HG03571 (cell line): Measurements from ENCODE around the gene CRYAA.
A peak's percentile ranks its signal among the peaks of the same experiment; 100 is the strongest.
"Not testable (repeated sequence)": the region's sequence is repeated elsewhere in the genome, so short reads cannot be mapped to it uniquely, and the experiment has no call there.

Experiments used
- ATAC-seq: cut with Tn5 transposase; IDR thresholded peaks from one replicate; pipeline ENCODE4 v1.9.1; 2021; ENCODE audit not compliant: unreplicated experiment

The CRYAA gene

GRCh38 chr21:43177043-43177906 is 8.5 kb downstream of the CRYAA start:
- ATAC-seq = peak; percentile 43

- not testable (repeated sequence) for ATAC-seq
Measured at GRCh38 chr21:43178175-43178826, 9.5 kb downstream of the CRYAA start.

GRCh38 chr21:43181033-43181432 is 12.2 kb downstream of the CRYAA start:
- ATAC-seq = not testable (repeated sequence)

- ATAC-seq = not testable (repeated sequence)
Measured at GRCh38 chr21:43187268-43187667, 18.5 kb downstream of the CRYAA start.

DNA sequence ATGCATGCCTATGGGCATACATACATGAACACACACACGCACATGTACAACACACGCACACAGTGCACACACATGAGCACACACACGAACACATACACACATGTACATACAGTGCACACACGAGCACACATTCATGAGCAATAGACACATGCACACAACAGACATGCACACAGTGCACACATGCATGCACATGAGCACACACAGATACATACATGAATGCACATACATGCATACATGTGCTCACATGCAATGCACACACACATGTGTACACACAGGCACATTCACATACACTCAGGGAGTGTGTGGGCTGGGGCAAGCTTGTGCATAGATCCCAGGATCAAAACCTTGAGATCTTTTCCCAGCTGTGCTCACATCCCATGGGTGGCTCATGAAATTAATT is 18.9 kb downstream of the CRYAA start:
- ATAC-seq = no peak

DNA sequence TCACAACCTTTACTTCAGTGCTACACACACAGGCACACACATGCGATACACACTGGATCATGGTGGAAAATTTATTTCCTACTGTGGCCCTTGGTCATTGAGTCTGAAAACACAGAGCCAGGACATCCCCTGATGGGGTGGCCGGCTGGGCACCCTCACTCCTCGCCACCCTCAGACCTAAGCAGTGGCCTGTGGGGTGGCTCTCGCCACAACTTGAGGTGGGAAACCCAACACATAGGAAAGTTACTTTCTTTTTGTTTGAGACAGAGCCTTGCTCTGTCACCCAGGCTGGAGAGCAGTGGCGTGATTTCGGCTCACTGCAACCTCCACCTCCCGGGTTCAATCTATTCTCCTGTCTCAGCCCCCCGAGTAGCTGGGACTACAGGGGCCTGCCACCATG is 19.4 kb downstream of the CRYAA start:
- no peak for ATAC-seq

GRCh38 chr21:43188592-43189210 is 19.9 kb downstream of the CRYAA start:
- ATAC-seq = no peak

DNA sequence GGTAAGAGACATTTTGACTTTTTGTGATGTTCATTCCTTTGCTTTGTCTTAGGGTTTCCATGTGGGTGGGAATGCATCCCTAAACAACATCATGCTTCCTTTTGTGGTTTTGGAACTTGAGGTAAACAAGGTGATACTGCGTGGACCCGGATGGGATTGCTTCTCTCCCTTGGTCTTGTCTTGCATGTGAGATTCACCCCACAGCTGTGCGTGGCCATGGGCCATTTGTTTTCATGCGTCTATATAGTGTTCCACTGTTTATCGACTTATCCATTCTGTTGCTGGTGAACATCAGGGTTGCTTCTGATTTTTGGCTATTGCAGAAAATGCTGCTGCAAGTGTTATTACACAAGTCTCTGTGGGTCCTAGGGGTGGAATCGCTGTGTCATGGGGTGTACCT is 21.1 kb downstream of the CRYAA start:
- ATAC-seq = no peak

- ATAC-seq = no peak
Measured at GRCh38 chr21:43190544-43190943, 21.7 kb downstream of the CRYAA start.

DNA sequence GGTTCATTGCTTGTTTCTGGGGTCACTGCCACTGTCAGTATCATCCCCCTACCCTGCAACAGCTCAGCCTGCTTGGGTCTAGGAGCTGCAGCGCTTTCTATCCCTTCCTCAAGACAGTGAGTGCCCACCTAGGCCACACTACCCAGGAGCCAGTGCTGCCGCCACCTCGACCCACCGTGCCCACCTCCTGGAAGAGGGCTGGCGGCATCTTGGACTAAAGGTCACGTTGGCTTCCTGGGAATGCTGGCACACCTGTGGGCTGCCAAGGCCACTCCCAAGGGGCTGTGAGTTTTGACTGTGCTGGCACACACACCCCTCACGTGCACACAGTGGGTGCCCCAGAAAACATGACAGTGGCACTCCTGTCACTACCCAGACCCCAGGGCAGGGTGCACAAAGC is 22.1 kb downstream of the CRYAA start:
- no peak for ATAC-seq

DNA sequence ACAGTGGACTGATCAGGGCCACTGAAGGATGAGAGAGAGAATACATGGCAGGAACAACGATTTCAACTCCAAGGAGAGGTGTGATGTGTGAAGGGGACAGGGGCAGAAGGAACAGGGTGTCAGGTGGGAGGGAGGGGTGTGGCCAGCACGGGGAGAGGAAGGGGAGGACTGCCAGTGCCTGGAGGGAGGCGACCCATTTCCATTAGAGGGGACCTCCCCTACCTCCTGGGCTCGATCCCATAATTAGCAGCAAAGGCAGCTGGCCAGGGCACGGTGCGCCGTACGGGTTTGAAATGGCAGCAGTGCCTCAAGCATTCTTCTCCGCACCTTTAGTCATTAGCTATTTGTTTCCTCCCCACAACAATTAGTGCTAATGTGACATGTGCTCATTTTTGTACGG is 22.7 kb downstream of the CRYAA start:
- ATAC-seq = no peak

GRCh38 chr21:43191971-43192370 is 23.2 kb downstream of the CRYAA start:
- ATAC-seq = no peak

GRCh38 chr21:43192501-43193081 is 23.8 kb downstream of the CRYAA start:
- no peak for ATAC-seq

GRCh38 chr21:43193088-43193650 is 24.4 kb downstream of the CRYAA start:
- ATAC-seq = no peak

DNA sequence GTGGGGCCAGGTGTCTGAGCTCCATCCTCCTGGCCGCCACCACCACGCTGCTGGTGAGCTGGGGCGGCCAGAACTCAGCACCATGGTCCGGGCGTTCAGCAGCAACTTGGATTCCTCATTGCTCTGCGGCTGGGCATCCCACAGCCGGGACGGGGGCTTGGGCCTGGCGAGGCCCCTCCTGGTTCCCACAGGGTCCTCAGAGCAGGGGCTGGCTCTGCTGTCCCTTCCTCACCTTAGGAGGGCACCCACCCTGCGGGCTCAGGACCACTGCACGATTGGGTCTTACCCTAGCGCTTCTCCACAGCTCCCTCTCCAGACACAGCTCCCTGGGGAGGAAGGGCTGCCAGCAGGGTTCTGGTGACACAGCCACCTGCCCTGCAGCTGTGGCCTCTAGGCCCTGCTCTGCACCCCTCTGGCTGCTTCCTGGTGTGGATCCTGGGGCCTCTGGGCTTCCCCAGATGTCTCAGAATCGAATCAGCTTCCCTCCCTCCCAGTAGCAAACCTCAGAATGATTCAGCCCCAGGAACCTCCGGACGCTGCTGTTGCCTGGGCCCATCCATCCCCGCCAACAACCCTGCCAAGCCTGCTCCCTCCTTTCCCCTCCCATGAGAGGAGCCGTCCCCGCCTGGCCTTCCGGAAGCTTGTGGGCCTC is 25.0 kb downstream of the CRYAA start:
- ATAC-seq = no peak

DNA sequence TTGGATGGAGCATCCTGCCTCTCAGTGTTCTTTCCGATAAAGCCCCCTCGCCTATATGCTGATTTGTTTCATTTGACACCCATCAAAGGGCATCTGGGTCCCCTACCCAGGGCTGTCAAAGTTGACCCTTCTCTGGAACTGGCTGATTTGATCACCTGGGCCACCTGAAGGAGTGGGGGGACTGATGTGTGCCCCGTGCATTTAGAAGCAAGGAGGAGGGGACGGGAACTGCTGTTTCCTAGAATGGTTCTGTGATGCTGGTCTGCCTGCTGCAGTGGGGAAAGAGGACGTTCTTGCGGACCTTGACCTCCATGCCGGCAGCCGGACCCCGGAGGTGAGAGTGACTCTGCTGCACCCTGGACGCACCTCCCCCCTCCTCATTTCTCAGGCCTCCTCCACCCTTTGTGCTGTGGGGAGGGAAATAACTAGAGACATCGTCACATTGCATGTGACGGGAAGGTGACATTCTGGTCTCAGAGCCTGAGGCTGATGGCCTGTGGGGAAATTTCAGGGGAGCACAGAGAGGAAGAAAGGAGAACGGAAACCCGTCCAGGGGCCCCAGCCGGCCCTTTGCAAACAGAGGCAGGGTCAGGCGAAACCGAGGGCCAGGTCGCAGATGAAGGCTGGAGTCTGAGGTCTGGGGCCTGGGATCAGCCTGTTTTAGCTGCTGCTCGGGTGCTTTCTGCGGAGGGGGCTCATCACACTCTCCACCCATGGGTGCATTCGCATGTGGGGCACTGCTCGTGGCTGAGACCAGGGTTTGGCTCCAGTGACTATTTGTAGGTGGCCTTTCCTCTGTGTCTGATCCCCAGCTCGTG is 25.7 kb downstream of the CRYAA start:
- no peak for ATAC-seq

DNA sequence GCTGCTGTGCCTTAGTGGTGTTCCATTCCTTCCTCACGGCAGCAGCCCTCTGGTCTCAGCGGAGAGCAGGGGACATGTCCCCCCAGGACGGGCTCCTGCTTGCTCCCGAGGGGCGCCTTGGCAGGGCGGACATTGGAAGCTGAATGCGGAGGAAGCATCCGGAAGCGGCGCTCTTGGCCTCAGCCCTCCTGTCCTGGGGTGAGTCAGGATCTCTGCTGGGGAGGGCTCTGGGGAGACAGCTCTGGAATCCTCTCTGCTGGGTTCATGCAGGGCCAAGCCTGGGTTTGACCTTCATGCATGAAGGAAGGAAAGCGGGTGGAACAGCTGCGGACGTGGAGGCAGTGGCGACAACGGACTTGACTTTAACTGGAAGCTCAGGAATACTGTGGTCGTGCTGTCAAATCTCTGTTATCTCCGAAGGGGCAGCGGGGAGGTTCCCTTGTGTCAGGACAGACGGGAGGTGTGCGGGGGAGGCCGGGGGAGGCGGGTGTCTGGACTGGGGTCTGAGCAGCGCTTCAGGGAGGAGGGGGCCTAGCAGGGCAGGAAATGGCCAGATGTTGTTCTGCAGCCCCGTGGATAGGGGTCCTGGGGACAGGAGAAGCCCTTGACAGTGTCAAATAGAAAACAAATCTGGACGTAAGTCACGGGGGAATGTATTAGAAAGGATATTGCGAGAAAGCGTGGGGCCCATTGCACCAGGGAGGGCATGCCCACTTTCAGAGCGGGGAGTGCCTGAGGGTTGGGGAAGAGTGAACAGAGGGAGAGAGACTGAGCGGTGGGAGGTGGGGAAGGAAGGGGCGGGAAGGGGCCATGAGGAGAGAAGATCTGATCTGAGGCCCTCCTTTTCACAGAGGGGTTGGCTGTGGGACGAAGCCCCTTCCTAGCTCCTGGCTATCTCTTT is 26.6 kb downstream of the CRYAA start:
- no peak for ATAC-seq

GRCh38 chr21:43196826-43197225 is 28.0 kb downstream of the CRYAA start:
- ATAC-seq = no peak

DNA sequence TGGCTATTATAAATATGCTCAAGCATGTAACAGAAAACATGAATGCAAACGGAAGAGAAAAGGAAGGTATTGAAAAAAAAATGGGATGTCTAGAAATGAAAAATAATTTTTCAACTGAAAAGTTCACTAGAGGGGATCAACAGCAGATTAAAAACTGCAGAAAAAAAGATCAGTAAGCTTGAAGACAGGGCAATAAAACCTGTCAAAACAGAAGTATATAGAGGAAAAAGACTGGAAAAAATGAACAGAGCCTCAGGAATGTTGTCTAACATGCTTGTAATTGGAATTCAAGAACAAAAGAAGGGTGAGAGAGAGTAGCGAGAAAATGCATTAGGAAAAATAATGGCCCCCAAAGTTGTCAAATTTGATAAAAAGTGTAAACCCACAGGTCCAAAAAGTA is 29.6 kb downstream of the CRYAA start:
- ATAC-seq = no peak
